Stimulated activated CD4-positive, alpha-beta T cell treated with anti-CD3 and anti-CD28 coated beads, TNF-alpha, amount 100 ng/mL, for 24 hours (primary cell): ENCODE data around the gene DPH2.

Experiments
- DNase-seq, 3 experiments: peaks; one replicate each; pipeline ENCODE4 v3.0.0-alpha.2; 2020; ENCODE audit warnings: low read depth in 3 of 3

DPH2 gene

GRCh38 chr1:43968348-43968948 is 1.4 kb upstream of the DPH2 start:
- DNase-seq, result no peak

GRCh38 chr1:43969416-43969745 is 429 bp upstream of the DPH2 start:
- DNase-seq, result no peak

- no peak for DNase-seq
Observed at GRCh38 chr1:43970502-43970901, 692 bp downstream of the DPH2 start.

- no peak for DNase-seq
Observed at GRCh38 chr1:43970911-43971310, 1.1 kb downstream of the DPH2 start.

- DNase-seq, result no peak
Observed at GRCh38 chr1:43971336-43971980, 1.6 kb downstream of the DPH2 start.

GRCh38 chr1:43973981-43974442 is 4.2 kb downstream of the DPH2 start:
- no peak for DNase-seq

GRCh38 chr1:43974443-43975248 is 4.8 kb downstream of the DPH2 start, which contains the start of gene ATP6V0B:
Gene ATP6V0B, plus strand, starts transcription at chr1:43974960. Its CDS starts 81 bp downstream, at chr1:43975041.
- DNase-seq, result peak; percentile 91 to 96 (median 94)

- DNase-seq, result no peak
Observed at GRCh38 chr1:43975249-43975961, 5.6 kb downstream of the DPH2 start.

- DNase-seq, result no peak
Observed at GRCh38 chr1:43976045-43976444, 6.2 kb downstream of the DPH2 start.

- no peak for DNase-seq
Observed at GRCh38 chr1:43976890-43977289, 7.1 kb downstream of the DPH2 start.

- no peak for DNase-seq
Observed at GRCh38 chr1:43977376-43978263, 7.8 kb downstream of the DPH2 start.

- DNase-seq, result no peak
Observed at GRCh38 chr1:43978264-43978550, 8.4 kb downstream of the DPH2 start.

- DNase-seq, result peak in 1 of 3 experiments; percentile 47
Observed at GRCh38 chr1:43978551-43979260, 8.9 kb downstream of the DPH2 start, which contains the start of gene B4GALT2. Gene B4GALT2, plus strand, starts transcription at chr1:43979210. Its CDS starts 1,951 bp downstream, at chr1:43981161.

- no peak for DNase-seq
Observed at GRCh38 chr1:43979261-43979527, 9.4 kb downstream of the DPH2 start.

- DNase-seq, result peak in 1 of 3 experiments; percentile 49
Observed at GRCh38 chr1:43979528-43980254, 9.9 kb downstream of the DPH2 start.

GRCh38 chr1:43980255-43981134 is 10.7 kb downstream of the DPH2 start:
- DNase-seq, result no peak

- no peak for DNase-seq
Observed at GRCh38 chr1:43981135-43981491, 11.3 kb downstream of the DPH2 start.

GRCh38 chr1:43981636-43982035 is 11.8 kb downstream of the DPH2 start:
- no peak for DNase-seq

GRCh38 chr1:43982241-43982640 is 12.4 kb downstream of the DPH2 start:
- no peak for DNase-seq
